Measurements from ENCODE around the gene ABL1. TPM values are rescaled to one million over a fixed set of nuclear protein-coding genes. Genes with fewer than 3 reads are reported as not detected.

Gene ABL1
- total RNA-seq, 1 experiment from 2014 or later: 83.6 TPM

DNA sequence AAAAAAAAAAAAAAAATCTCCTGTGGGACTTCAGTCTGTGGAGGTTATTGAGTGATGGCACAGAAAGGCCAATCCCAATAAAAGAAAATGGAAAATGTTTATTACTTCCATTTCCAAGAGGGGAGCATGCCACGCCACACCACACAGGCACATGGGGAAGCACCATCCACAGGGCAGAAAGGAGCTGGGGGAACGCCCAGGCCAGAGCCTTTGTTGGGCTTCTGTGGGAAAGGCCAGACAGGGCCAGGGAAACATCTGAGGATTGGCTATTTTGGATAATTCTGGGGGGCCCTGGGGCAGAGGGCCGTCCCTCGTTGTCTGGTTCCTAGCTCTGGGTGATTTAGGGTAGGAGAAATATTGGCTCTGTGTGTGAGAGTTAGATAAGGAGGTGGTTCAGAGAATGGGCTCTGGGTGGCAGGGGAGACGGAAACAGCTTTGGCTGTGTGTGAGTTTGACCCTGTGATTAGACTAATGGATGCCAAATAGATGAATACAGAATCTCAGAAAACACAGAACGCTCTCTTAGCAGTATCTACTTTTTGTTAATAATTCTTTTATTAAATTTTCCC is 49.0 kb upstream of the ABL1 start:
- Histone ChIP-seq H4K5ac (ENCODE audit: insufficient read length, low read depth, low read length) (no peak overlapping the region), H2BK5ac (ENCODE audit: insufficient read length, low read length) (no peak overlapping the region), H3K4me2 (ENCODE audit: insufficient read depth, insufficient read length, low read length) (no peak overlapping the region), H2BK15ac (ENCODE audit: low read depth, low read length) (no peak overlapping the region), H3K18ac (ENCODE audit: insufficient read length, low read depth, low read length) (no peak overlapping the region), H2BK20ac (ENCODE audit: low read depth, low read length, poor library complexity, severe bottlenecking) (no peak overlapping the region), H3K56ac (ENCODE audit: insufficient read length, low read depth, low read length) (no peak overlapping the region), H2AFZ (ENCODE audit: low read length) (no peak overlapping the region), H3K4ac (ENCODE audit: low read depth, low read length) (no peak overlapping the region), H3K14ac (ENCODE audit: insufficient read depth, low read length) (no peak overlapping the region), H2AK5ac (ENCODE audit: insufficient read length, low read length) (no peak overlapping the region), H2BK12ac (ENCODE audit: insufficient read length, low read depth, low read length) (no peak overlapping the region), H2BK120ac (ENCODE audit: low read depth, low read length, poor library complexity, severe bottlenecking) (no peak overlapping the region), H3K23ac (ENCODE audit: insufficient read length, low read depth, low read length) (no peak overlapping the region), H3K4me1 (ENCODE audit: insufficient read depth, low read length) (no peaks in the 10 kb centered on the region), H3K27ac (ENCODE audit: insufficient read length, low read depth, low read length) (no peak overlapping the region), H3T11ph (ENCODE audit: low read length) (no peak overlapping the region), H3K9me3 (ENCODE audit: control insufficient read depth, low read depth, low read length) (peaks cover 3% of the 10 kb centered on the region), H3K79me2 (ENCODE audit: insufficient read depth, low read length) (peaks cover 2% of the 10 kb centered on the region; the same call in 1 of the 2 replicates), H4K91ac (ENCODE audit: insufficient read length, low read depth, low read length) (no peak overlapping the region), H3K23me2 (ENCODE audit: insufficient read length, low read depth, low read length, poor library complexity, severe bottlenecking) (no peaks in the 10 kb centered on the region), H4K20me1 (ENCODE audit: control insufficient read depth, insufficient read depth, insufficient read length) (no peaks in the 10 kb centered on the region), H3K79me1 (ENCODE audit: insufficient read depth, low read depth, low read length, poor library complexity, severe bottlenecking) (no peaks in the 10 kb centered on the region), H3K27me3 (ENCODE audit: insufficient read depth, low read length) (no peaks in the 10 kb centered on the region), H3K9ac (ENCODE audit: extremely low read depth, insufficient read length, low read length) (no peak overlapping the region), H4K8ac (replicated peaks; ENCODE audit: insufficient read length, low read depth, low read length) (no peak overlapping the region)
- TF ChIP-seq, protein P1, sequence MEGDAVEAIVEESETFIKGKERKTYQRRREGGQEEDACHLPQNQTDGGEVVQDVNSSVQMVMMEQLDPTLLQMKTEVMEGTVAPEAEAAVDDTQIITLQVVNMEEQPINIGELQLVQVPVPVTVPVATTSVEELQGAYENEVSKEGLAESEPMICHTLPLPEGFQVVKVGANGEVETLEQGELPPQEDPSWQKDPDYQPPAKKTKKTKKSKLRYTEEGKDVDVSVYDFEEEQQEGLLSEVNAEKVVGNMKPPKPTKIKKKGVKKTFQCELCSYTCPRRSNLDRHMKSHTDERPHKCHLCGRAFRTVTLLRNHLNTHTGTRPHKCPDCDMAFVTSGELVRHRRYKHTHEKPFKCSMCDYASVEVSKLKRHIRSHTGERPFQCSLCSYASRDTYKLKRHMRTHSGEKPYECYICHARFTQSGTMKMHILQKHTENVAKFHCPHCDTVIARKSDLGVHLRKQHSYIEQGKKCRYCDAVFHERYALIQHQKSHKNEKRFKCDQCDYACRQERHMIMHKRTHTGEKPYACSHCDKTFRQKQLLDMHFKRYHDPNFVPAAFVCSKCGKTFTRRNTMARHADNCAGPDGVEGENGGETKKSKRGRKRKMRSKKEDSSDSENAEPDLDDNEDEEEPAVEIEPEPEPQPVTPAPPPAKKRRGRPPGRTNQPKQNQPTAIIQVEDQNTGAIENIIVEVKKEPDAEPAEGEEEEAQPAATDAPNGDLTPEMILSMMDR (conservative IDR thresholded peaks at IDR 0.05): no peak
- Mint-ChIP-seq H3K9me3 (peaks cover 16% of the 10 kb centered on the region in 2 experiments), H3K4me3 (no peak overlapping the region), H3K4me1 (peaks cover 16 to 22% of the 10 kb centered on the region in 2 experiments; a peak in 3 of 4 replicates), H3K27ac (peak overlapping the region; percentile 50 to 75 (median 52); a peak in 4 of 7 replicates), H3K27me3 (ENCODE audit: low read depth) (no peaks in the 10 kb centered on the region), H3K36me3 (ENCODE audit: insufficient read depth in 1 of 3, low read depth in 3 of 3) (peaks cover 12 to 20% (median 14%) of the 10 kb centered on the region in 3 experiments)
- no CpG with 5 or more reads among the region's 6 CpGs for WGBS (ENCODE audit: extremely low coverage, insufficient read length, low lambda C conversion rate)
- no peak for DNase-seq
